Measurements from ENCODE around the gene PLCB3.
A peak's percentile ranks its signal among the peaks of the same experiment; 100 is the strongest.
"Not testable (repeated sequence)": the region's sequence is repeated elsewhere in the genome, so short reads cannot be mapped to it uniquely, and the experiment has no call there.

Gene PLCB3

DNA sequence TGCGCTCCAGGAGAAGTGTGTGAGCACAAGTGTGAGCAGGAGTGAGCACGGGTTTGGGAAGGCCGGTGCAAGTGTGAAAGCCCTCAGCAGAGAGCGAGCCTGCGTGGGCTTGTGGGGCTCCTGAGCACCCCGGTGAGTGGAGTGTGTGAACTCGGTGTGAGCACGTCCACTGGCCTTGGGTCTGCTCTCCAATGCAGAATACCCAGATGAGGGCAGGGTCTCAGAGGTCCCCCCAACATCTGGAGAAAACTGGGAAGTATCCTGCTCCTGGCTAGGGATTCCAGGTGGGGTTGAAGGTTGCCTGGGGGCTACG lies 55.2 kb downstream of the PLCB3 start:
- no peaks in the 10 kb centered on the region for H3K9me3 ChIP-seq (ENCODE audit: control insufficient read depth, insufficient read depth, low read length)
- peaks cover 5% of the 10 kb centered on the region; the same call in 1 of the 2 replicates for H3K4me1 ChIP-seq (ENCODE audit: insufficient read depth, low read length)
- H3K36me3 ChIP-seq (ENCODE audit: insufficient read depth, low read length), result no peaks in the 10 kb centered on the region
- peak overlapping the region; percentile 68 for H3K9ac ChIP-seq (ENCODE audit: low read depth, low read length)

DNA sequence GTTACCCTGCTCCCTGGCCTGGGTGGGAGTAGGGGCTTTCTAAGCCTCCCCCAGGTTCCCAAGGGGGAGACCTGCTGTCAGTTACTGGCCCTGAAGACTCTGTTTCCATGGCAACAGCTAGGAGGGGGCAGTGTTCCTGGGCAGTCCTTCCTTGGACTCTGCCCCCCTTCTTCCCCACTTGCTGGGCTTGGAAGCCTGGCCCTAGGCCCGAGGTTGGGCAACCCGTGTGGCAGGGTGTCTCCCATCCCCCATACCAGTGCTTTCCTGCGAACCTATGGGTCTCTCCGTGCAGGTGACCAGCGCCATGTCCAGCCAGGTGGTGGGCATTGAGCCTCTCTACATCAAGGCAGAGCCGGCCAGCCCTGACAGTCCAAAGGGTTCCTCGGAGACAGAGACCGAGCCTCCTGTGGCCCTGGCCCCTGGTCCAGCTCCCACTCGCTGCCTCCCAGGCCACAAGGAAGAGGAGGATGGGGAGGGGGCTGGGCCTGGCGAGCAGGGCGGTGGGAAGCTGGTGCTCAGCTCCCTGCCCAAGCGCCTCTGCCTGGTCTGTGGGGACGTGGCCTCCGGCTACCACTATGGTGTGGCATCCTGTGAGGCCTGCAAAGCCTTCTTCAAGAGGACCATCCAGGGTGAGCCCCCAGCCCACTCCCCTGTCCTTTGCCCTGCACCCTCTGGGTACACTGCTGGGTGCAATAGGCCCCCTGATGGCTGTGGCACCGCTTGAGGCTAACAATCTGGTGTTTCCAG lies 55.7 kb downstream of the PLCB3 start:
- no peaks in the 10 kb centered on the region for H3K9me3 ChIP-seq (ENCODE audit: control insufficient read depth, insufficient read depth, low read length)
- peaks cover 5% of the 10 kb centered on the region; the same call in 1 of the 2 replicates for H3K4me1 ChIP-seq (ENCODE audit: insufficient read depth, low read length)
- no peaks in the 10 kb centered on the region for H3K36me3 ChIP-seq (ENCODE audit: insufficient read depth, low read length)
- H3K9ac ChIP-seq (ENCODE audit: low read depth, low read length), result peak overlapping the region; percentile 68; the same call in 1 of the 2 replicates

DNA sequence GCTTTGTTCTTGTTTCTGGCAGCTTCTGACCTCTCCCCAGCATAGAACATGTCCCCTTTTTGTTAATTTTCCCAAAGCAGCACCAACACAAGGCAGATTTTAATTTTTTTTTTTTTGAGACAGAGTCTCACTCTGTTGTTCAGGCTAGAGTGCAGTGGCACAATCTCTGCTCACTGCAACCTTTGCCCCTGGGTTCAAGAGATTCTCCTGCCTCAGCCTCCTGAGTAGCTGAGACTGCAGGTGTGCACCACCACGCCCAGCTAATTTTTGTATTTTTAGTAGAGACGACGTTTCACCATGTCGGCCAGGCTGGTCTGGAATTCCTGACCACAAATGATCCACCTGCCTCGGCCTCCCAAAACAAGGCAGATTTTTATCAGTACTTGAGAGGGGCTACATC lies 56.5 kb downstream of the PLCB3 start:
- H3K9ac ChIP-seq (ENCODE audit: low read depth, low read length); H3K36me3 ChIP-seq (ENCODE audit: insufficient read depth, low read length); H3K4me1 ChIP-seq (ENCODE audit: insufficient read depth, low read length); H3K9me3 ChIP-seq (ENCODE audit: control insufficient read depth, insufficient read depth, low read length): not testable (repeated sequence)

DNA sequence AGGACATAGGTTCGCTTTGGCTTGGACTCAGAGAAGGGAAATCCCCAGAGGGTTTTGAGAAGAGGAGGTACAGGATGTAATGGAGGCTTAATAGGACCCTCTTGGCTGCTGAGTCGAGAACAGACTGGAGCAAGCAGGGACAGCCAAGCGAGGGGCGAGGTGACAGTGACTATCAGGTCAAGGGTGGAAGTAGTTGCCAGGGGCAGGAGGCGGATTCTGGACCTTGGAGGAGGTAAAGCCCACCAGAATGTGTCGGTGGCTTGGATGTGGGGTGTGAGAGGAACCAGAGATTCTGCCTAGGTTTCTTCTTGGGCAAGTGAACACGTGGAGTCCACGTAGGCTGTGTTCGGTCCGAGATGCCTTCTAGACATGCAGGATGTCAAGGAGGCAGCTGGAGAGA lies 61.6 kb downstream of the PLCB3 start:
- H3K4me1 ChIP-seq (ENCODE audit: insufficient read depth, low read length), result no peaks in the 10 kb centered on the region
- no peak overlapping the region for H3K9ac ChIP-seq (ENCODE audit: low read depth, low read length)
- H3K36me3 ChIP-seq (ENCODE audit: insufficient read depth, low read length), result no peaks in the 10 kb centered on the region
- no peaks in the 10 kb centered on the region for H3K9me3 ChIP-seq (ENCODE audit: control insufficient read depth, insufficient read depth, low read length)

DNA sequence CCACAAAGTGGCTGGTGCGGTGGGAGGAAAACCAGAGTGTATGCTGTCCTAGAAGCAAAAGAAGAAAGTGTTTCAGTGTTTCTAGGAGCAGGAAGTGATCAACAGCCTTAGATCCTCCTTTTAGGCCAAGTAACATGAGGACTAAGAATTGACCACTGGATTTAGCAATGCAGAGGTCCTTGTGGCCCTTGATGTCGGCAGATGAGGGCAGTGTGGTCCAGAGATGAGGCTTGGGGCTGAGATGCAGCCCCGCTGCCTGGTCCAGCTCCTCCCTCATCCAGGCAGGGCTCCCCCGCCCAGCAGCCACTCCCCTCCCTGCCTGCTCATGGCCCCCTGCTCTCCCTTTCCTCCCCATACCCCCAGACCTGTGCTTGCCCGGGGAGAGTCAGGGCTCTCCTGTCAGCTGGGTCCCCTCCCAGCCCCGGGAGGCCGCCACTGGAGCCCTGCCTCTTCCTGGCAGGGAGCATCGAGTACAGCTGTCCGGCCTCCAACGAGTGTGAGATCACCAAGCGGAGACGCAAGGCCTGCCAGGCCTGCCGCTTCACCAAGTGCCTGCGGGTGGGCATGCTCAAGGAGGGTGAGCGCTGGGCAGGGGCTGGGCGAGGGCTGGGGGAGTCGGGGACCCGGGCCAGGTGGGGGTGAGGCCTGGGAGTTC lies 62.3 kb downstream of the PLCB3 start:
- Histone ChIP-seq H3K4me1 (ENCODE audit: insufficient read depth, low read length) (no peaks in the 10 kb centered on the region), H3K9me3 (ENCODE audit: control insufficient read depth, insufficient read depth, low read length) (no peaks in the 10 kb centered on the region), H3K36me3 (ENCODE audit: insufficient read depth, low read length) (no peaks in the 10 kb centered on the region), H3K9ac (ENCODE audit: low read depth, low read length) (no peak overlapping the region)

DNA sequence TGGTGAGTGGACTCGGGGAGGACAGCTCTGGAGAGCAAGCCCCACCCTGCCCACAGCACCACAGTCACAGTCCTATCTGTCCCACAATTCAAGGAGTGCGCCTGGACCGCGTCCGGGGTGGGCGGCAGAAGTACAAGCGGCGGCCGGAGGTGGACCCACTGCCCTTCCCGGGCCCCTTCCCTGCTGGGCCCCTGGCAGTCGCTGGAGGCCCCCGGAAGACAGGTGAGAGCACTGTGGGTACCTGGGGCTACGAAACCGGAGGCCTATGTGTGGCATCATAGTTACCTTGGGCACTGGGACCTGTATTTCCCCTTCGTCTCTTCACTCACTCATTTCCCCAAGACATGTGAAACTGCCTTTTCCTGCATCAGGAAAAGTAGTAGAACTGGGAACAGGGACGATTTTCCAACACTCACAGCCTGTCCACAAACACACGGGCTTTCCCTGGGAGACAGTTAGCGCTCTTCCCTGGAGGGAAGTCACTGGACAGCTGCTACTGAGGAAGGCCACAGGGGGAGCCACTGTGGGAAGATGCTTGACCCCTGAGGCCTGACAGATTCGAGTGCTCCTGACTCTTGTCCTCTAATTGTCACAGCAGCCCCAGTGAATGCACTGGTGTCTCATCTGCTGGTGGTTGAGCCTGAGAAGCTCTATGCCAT lies 62.9 kb downstream of the PLCB3 start:
- no peak overlapping the region for H3K9ac ChIP-seq (ENCODE audit: low read depth, low read length)
- no peaks in the 10 kb centered on the region for H3K36me3 ChIP-seq (ENCODE audit: insufficient read depth, low read length)
- H3K4me1 ChIP-seq (ENCODE audit: insufficient read depth, low read length), result no peaks in the 10 kb centered on the region
- H3K9me3 ChIP-seq (ENCODE audit: control insufficient read depth, insufficient read depth, low read length), result no peaks in the 10 kb centered on the region

DNA sequence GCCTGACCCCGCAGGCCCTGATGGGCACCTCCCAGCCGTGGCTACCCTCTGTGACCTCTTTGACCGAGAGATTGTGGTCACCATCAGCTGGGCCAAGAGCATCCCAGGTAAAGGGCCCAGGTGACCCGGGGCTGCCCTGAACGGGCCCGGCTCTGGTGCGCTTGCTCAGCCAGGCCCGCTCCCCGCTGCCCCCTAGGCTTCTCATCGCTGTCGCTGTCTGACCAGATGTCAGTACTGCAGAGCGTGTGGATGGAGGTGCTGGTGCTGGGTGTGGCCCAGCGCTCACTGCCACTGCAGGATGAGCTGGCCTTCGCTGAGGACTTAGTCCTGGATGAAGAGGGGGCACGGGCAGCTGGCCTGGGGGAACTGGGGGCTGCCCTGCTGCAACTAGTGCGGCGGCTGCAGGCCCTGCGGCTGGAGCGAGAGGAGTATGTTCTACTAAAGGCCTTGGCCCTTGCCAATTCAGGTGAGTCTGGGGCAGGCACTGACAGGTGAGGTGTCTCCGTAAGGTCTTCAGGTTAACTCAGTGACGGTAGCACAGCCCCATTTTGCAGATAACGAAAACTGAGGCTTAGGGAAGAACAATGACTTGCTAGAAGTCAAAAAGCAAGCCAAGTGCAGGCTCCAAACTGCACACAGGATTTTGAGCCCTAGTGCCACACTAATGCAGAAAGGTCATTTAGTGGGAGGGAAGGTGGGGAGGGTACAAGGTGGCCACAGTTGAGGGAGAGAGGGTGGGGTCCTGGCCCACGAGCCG lies 63.7 kb downstream of the PLCB3 start:
- Histone ChIP-seq H3K36me3 (ENCODE audit: insufficient read depth, low read length) (no peaks in the 10 kb centered on the region), H3K4me1 (ENCODE audit: insufficient read depth, low read length) (no peaks in the 10 kb centered on the region), H3K9ac (ENCODE audit: low read depth, low read length) (no peak overlapping the region), H3K9me3 (ENCODE audit: control insufficient read depth, insufficient read depth, low read length) (no peaks in the 10 kb centered on the region)

DNA sequence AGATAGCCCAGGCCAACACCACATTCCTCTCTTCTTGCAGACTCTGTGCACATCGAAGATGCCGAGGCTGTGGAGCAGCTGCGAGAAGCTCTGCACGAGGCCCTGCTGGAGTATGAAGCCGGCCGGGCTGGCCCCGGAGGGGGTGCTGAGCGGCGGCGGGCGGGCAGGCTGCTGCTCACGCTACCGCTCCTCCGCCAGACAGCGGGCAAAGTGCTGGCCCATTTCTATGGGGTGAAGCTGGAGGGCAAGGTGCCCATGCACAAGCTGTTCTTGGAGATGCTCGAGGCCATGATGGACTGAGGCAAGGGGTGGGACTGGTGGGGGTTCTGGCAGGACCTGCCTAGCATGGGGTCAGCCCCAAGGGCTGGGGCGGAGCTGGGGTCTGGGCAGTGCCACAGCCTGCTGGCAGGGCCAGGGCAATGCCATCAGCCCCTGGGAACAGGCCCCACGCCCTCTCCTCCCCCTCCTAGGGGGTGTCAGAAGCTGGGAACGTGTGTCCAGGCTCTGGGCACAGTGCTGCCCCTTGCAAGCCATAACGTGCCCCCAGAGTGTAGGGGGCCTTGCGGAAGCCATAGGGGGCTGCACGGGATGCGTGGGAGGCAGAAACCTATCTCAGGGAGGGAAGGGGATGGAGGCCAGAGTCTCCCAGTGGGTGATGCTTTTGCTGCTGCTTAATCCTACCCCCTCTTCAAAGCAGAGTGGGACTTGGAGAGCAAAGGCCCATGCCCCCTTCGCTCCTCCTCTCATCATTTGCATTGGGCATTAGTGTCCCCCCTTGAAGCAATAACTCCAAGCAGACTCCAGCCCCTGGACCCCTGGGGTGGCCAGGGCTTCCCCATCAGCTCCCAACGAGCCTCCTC lies 64.6 kb downstream of the PLCB3 start:
- not testable (repeated sequence) for H3K4me1 ChIP-seq (ENCODE audit: insufficient read depth, low read length); H3K9me3 ChIP-seq (ENCODE audit: control insufficient read depth, insufficient read depth, low read length); H3K36me3 ChIP-seq (ENCODE audit: insufficient read depth, low read length); H3K9ac ChIP-seq (ENCODE audit: low read depth, low read length)

DNA sequence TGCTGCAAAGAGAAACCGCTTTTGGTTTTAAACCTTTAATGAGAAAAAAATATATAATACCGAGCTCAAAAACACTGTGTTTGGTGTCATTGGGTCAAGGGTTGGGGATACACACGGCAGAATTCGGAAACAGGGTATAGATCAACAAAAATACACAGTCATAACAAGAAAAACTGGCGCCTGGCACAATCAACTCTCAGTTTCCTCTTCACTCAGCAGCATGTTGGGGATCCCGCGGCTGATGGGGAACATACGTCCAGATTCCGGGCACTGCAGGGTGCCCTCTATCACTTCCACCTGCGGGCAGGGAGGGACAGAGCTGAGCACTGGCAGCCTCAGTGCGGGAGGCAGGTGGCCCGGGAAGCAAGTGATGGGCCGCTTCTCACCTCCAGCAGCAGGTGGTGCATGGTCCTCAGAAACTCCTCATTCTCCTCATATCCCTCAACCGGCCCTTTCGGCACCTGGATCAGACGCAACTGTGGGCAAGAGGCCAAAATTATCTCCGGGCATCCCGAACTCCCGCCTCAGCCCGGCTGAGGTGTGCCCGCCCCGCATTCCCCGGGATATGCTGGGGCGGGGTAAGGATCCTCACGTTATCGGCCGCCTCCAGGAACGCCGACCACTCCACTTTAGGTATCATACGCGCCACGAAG lies 65.5 kb downstream of the PLCB3 start:
- Histone ChIP-seq H3K4me1 (ENCODE audit: insufficient read depth, low read length) (no peaks in the 10 kb centered on the region), H3K9ac (ENCODE audit: low read depth, low read length) (peak overlapping the region; percentile 81), H3K36me3 (ENCODE audit: insufficient read depth, low read length) (no peaks in the 10 kb centered on the region), H3K9me3 (ENCODE audit: control insufficient read depth, insufficient read depth, low read length) (no peaks in the 10 kb centered on the region)

DNA sequence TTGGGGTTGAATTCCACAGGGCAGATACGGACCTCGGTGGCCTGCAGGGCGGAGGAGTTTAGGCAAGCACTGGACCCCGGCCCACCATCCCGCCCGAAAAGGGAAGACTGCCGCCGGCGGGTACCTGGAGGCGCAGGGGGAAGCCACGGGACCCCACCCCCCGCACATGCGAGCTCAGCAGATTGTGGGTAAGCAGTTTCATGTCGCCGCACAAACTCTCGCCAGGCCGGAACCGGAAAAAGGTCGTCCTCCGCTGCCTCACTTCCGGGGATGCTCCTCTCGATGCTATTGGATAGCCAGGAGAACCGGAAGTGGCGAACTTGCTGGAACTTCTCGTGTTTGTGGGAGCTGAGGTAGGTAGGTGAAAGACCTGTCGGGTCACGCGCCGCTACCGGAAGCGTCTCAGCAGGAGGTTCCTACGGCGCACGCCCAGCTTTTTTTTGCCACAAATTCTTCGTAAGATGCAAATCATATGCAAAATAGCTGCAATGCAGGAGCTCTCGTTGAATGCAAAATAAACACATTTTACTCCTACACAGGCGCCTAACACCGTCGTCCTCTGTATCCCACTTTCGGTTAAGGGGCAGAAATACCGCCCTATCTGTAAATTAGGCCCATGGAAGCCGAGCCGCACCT lies 66.1 kb downstream of the PLCB3 start, which contains the start of gene TRMT112:
TSS of gene TRMT112 (minus strand) at position 235 of the 636 bp plus-strand sequence. CDS start at position 202, 33 bp downstream.
- no peaks in the 10 kb centered on the region for H3K9me3 ChIP-seq (ENCODE audit: control insufficient read depth, insufficient read depth, low read length)
- peak within 1 kb of the TSS; percentile 81 for H3K9ac ChIP-seq (ENCODE audit: low read depth, low read length)
- H3K4me1 ChIP-seq (ENCODE audit: insufficient read depth, low read length), result peaks cover 1% of the 10 kb centered on the region; the same call in 1 of the 2 replicates
- peaks cover 4% of the 10 kb centered on the region; the same call in 1 of the 2 replicates for H3K36me3 ChIP-seq (ENCODE audit: insufficient read depth, low read length)

DNA sequence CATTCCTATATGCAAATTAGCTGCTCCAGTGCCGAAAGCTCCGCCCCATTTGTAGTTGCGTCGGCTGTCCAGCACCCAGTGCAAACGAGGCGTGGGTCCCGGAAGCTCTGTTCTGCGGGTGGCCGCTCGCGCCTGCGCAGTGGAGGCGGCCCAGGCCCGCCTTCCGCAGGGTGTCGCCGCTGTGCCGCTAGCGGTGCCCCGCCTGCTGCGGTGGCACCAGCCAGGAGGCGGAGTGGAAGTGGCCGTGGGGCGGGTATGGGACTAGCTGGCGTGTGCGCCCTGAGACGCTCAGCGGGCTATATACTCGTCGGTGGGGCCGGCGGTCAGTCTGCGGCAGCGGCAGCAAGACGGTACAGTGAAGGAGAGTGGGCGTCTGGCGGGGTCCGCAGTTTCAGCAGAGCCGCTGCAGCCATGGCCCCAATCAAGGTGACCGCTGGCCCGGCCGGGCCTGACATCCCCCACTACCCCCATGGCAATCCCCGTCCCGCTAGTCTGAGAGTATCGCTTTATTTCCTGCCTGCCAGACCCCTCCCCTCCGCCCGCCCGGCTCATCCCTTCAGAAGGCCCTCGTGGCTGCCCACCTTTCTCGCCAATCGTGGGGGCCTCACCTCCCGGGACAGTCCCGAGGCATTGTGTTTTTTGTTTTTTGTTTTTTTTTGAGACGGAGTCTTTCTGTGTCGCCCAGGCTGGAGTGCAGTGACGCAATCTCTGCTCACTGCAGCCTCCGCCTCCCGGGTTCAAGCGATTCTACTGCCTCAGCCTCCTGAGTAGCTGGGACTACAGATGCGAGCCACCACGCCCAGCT lies 66.8 kb downstream of the PLCB3 start, which contains the start of gene PRDX5:
TSS of gene PRDX5 (plus strand) at position 161 of the 805 bp plus-strand sequence. CDS start at position 256, 95 bp downstream.
- Histone ChIP-seq H3K36me3 (ENCODE audit: insufficient read depth, low read length) (peaks cover 4% of the 10 kb centered on the region; the same call in 1 of the 2 replicates), H3K9me3 (ENCODE audit: control insufficient read depth, insufficient read depth, low read length) (no peaks in the 10 kb centered on the region)

More for the DNA sequence above, 66.8 kb downstream of the PLCB3 start, which contains the start of gene PRDX5:
- Histone ChIP-seq H3K9ac (ENCODE audit: low read depth, low read length) (peak within 1 kb of the TSS; percentile 81), H3K4me1 (ENCODE audit: insufficient read depth, low read length) (peaks cover 8% of the 10 kb centered on the region; the same call in 1 of the 2 replicates)

Measured in ES-I3 (cell line).